Measurements from ENCODE around the gene KRT35.

Gene KRT35

GRCh38 chr17:41511116-41511515 is 30.2 kb upstream of the KRT35 start:
- no peak for DNase-seq

- no peak for DNase-seq
Observed at GRCh38 chr17:41510251-41511065, 29.5 kb upstream of the KRT35 start.

GRCh38 chr17:41507315-41507880 is 26.4 kb upstream of the KRT35 start:
- DNase-seq = no peak

GRCh38 chr17:41505809-41506767 is 25.1 kb upstream of the KRT35 start:
- DNase-seq = no peak

GRCh38 chr17:41505007-41505808 is 24.3 kb upstream of the KRT35 start, which contains the start of gene KRT13:
Gene KRT13 (minus strand): TSS chr17:41505612. CDS start chr17:41505550, 62 bp downstream.
- no peak for DNase-seq

- DNase-seq = no peak
Observed at GRCh38 chr17:41504246-41504977, 23.5 kb upstream of the KRT35 start.

- DNase-seq = no peak
Observed at GRCh38 chr17:41503202-41503601, 22.3 kb upstream of the KRT35 start.

GRCh38 chr17:41500131-41500911 is 19.4 kb upstream of the KRT35 start:
- DNase-seq = no peak

- no peak for DNase-seq
Observed at GRCh38 chr17:41499714-41500113, 18.8 kb upstream of the KRT35 start.

- no peak for DNase-seq
Observed at GRCh38 chr17:41498276-41498675, 17.3 kb upstream of the KRT35 start.

GRCh38 chr17:41496803-41497484 is 16.0 kb upstream of the KRT35 start:
- peak; percentile 65 for DNase-seq

GRCh38 chr17:41494524-41494923 is 13.6 kb upstream of the KRT35 start:
- DNase-seq = no peak

GRCh38 chr17:41492771-41493170 is 11.8 kb upstream of the KRT35 start:
- no peak for DNase-seq

GRCh38 chr17:41492351-41492750 is 11.4 kb upstream of the KRT35 start:
- DNase-seq = no peak

- DNase-seq = no peak
Observed at GRCh38 chr17:41491476-41491875, 10.5 kb upstream of the KRT35 start.

GRCh38 chr17:41490000-41490990 is 9.3 kb upstream of the KRT35 start:
- no peak for DNase-seq

GRCh38 chr17:41489531-41489930 is 8.6 kb upstream of the KRT35 start, which contains the start of gene KRT36:
Gene KRT36 (minus strand): TSS chr17:41489910. CDS start chr17:41489864, 46 bp downstream.
- no peak for DNase-seq

GRCh38 chr17:41486809-41487530 is 6.0 kb upstream of the KRT35 start:
- DNase-seq = no peak
